Measurements from ENCODE around the gene BUB3.

GRCh38 chr10:123149162-123149567 lies 5.0 kb upstream of the BUB3 start:
- TF ChIP-seq CTCF (optimal IDR thresholded peaks at IDR 0.05 in 1 of 3, IDR thresholded peaks at IDR 0.05 in 1 of 3, conservative IDR thresholded peaks at IDR 0.05 in 1 of 3; ENCODE audit: extremely low read depth in 1 of 3, insufficient read depth in 2 of 3, low read length in 3 of 3) (no peak), EZH2 (IDR thresholded peaks at IDR 0.05; ENCODE audit: low read length) (peak; percentile 23)

Measured in keratinocyte (primary cell).